ENCODE results near the gene SFRP4.

Gene SFRP4

GRCh38 chr7:37925620-37926019 is 9.0 kb upstream of the SFRP4 start:
- no peak for TF ChIP-seq CTCF (IDR thresholded peaks at IDR 0.05; ENCODE audit: extremely low read depth, insufficient read depth, missing control alignments)
- in situ Hi-C loops (cut with MboI; ENCODE audit: low pct_unique_long_range_greater_than_20kb, low sequenced_read_pairs, unreplicated experiment) = no loop called here
- DNase-seq (ENCODE audit: low spot score) = no peak

DNA sequence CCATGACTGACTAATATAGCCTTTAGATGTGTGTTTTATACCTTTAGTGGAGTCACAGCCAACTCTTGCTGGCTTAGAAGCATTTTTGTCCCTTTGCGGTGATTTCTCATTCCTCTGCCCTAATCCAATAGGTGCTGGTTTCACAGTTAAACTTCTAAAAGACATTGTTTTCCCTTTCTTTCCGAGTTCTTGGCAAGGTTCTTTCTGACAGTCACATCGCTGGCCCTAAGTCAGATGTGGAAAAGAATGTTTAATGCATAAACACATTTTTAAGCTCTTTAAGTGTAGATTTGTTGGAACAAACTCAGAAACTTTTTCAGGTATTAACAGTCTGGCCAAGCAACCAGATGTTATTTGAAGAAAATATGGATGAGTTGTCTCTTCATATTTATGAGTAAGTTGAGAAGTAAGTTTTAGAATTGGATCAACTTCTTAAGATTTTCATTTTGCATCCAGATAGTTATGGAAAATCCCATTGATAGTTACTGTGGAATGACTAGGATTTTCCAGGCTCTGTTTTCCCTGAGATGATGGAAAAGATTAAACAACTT is 7.9 kb upstream of the SFRP4 start:
- no peak for TF ChIP-seq CTCF (IDR thresholded peaks at IDR 0.05; ENCODE audit: extremely low read depth, insufficient read depth, missing control alignments)
- in situ Hi-C loops (cut with MboI; ENCODE audit: low pct_unique_long_range_greater_than_20kb, low sequenced_read_pairs, unreplicated experiment) = no loop called here
- no peak for DNase-seq (ENCODE audit: low spot score)

- DNase-seq (ENCODE audit: low spot score) = no peak
- TF ChIP-seq CTCF (IDR thresholded peaks at IDR 0.05; ENCODE audit: extremely low read depth, insufficient read depth, missing control alignments) = no peak
- in situ Hi-C loops (cut with MboI; ENCODE audit: low pct_unique_long_range_greater_than_20kb, low sequenced_read_pairs, unreplicated experiment) = no loop called here
These were observed 7.4 kb upstream of the SFRP4 start for GRCh38 chr7:37923996-37924395.

GRCh38 chr7:37921876-37922275 is 5.3 kb upstream of the SFRP4 start:
- TF ChIP-seq CTCF (IDR thresholded peaks at IDR 0.05; ENCODE audit: extremely low read depth, insufficient read depth, missing control alignments) = no peak
- in situ Hi-C loops (cut with MboI; ENCODE audit: low pct_unique_long_range_greater_than_20kb, low sequenced_read_pairs, unreplicated experiment) = no loop called here
- no peak for DNase-seq (ENCODE audit: low spot score)

- DNase-seq (ENCODE audit: low spot score) = peak; percentile 25
These were observed 4.5 kb upstream of the SFRP4 start for GRCh38 chr7:37920849-37921805.

More at GRCh38 chr7:37920849-37921805, 4.5 kb upstream of the SFRP4 start:
- TF ChIP-seq CTCF (IDR thresholded peaks at IDR 0.05; ENCODE audit: extremely low read depth, insufficient read depth, missing control alignments) = no peak
- in situ Hi-C loops (cut with MboI; ENCODE audit: low pct_unique_long_range_greater_than_20kb, low sequenced_read_pairs, unreplicated experiment) = no loop called here

All from GM13977 (cell line).